NCI-H526 treated with DMSO at 0.1 percent for 48 hours (cell line): ENCODE data around the gene FST.

Source experiments
- DNase-seq: peaks from one replicate; lab custom pipeline; 2025; lab: John Stamatoyannopoulos, UW

FST gene, protein sequence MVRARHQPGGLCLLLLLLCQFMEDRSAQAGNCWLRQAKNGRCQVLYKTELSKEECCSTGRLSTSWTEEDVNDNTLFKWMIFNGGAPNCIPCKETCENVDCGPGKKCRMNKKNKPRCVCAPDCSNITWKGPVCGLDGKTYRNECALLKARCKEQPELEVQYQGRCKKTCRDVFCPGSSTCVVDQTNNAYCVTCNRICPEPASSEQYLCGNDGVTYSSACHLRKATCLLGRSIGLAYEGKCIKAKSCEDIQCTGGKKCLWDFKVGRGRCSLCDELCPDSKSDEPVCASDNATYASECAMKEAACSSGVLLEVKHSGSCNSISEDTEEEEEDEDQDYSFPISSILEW

GRCh38 chr5:53480416-53481158 is at the start of gene FST:
Gene FST (plus strand): TSS chr5:53480629. CDS start chr5:53480792, 163 bp downstream.
- DNase-seq, result peak; percentile 7

DNA sequence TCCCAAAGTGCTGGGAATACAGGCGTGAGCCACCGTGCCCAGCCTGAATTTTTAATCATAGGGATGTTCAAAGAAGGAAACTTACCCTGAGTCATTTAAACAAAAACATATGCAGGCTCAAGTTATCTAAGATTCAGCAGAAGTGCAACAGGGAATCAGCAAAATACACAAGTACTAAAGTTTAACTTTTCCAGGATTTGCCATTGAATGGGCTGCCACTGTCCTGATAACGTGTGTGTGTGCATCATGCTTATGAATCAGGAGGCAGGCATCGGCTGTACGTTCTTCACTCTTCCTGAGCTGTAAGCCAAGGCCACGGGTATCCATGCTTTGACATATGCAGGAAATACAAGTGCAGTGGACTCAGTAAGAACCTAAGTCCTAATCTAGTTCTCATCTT is 48.8 kb upstream of the FST start:
- DNase-seq, result no peak

- DNase-seq, result no peak
Measured at GRCh38 chr5:53433026-53433425, 47.4 kb upstream of the FST start.

GRCh38 chr5:53434541-53434940 is 45.9 kb upstream of the FST start:
- no peak for DNase-seq

DNA sequence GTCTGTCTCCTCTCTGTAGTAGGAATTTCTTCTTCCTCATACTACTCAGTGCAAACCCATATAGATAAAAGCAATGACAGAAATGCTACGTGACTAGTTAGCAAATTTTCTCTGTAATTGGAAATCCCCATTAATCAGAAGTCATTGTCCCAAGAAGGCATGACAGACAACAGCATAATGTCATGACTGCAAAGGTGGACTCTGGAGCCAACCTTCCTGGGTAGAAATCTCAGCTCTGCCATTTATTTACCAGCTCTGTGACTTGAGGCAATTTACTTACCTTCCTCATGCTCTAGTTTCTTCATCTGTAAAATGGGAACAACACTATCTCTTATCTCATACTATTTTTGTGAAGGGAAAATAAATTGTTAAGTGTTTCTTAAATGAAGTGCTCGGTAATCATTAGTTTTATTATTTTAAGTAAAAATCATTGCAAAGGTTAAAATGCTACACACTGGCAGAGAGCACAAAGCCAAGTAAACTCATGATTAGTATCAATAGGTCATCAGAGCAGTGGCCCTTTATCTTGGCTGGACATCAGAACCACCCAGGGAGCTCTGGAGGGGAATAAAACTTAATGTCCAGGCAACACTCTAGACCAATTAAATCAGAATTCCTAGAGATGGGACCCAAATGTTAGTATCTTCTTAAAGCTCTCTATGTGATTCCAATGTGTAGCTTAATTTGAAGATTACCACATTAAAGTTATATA is 43.8 kb upstream of the FST start:
- no peak for DNase-seq

DNA sequence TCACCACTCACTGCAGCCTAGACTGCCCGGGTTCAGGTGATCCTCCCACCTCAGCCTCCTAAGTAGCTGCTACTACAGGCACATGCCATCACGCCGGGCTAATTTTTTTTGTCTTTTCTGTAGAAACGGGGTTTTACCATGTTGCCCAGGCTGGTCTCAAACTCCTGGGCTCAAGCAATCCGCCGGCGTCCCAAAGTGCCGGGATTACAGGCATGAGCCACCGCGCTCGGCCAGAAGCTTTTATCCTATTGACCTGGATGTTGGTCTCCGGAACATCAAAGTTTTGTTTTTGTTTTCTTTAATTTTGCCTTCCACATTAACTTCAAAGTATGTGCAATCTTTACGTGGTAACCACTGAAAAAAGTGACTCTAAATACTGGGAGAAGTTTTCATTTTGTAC is 42.4 kb upstream of the FST start:
- no peak for DNase-seq

DNA sequence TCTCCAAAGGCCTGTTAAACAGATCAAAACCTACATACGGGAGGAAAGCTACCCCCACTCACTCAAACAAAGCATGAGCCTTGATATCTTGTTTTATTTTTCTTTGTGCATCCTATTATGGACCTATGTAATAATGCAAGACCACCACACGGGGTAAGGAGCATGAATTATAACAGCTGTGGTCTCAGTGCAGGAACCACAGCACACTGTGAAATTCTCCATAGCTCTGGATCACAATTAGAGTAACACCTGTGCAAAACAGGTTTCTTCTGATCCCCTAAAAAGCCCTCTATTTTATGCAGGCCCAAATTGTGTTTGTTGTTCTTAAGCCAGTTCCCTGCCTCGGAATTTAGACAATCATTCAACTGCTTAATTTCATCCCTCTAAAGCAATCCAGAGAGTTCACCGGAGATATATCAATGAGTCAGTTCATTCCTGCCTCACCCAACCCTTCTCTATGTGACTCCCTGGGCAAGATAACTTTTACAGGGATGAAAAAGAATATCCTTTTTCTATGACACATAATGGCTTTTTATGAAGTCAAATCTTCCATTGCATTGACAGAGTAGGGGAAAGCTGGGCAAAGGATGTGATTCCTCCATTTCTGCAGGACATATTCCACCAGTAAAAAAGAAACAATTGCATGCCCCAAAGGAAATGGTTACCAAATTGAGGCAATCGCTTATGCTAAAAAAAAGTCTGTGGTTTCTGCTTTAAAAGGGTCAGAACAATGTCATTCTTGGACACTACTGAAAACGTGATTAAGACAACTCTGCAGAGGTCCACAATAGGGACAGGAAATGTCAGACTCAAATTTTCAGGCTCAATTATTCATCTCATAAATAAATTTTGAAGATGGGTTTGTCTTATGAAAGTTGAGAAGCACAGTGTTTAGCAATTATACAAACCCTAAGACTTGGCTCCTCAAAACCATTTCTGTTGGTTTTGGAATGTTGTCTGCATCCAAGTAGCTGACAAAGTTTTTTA is 41.6 kb upstream of the FST start:
- no peak for DNase-seq

DNA sequence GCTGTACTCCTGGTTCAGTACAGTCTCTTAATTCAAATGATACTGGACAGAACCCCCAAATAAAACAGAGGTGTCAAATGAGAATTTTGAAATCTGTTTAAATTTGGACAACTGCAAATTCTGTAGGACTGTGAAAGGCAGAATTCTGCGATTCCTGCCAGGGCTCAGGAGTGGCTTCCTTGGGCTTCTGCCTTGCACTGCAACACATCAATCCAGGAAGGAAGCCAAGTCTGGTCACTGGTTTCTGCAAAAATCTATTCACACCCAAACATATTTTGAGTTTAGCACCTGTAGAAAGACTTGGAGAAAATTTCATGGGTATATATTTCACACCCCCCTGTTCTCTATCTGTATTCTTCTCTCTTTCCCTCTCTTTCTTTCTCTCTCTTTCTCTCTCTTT is 37.5 kb upstream of the FST start:
- no peak for DNase-seq

GRCh38 chr5:53445569-53445968 is 34.9 kb upstream of the FST start:
- DNase-seq, result no peak

DNA sequence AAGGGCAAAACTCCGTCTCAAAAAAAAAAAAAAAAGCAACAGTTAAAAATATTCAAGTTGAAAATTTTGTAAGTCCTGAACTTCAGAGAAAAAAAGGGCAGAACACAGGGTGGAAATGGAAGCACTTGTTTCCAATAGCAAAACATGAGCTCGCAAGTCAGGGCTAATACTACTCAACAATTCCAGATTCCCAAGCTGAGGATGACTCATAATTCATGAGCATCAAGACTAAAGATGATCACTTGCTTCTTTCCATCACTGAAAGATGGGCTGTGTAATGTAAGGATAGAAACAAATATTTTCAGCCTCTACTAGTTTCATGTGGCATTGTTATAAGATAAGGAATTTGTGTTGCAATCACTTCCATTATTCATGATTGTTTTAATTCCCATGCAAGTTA is 33.5 kb upstream of the FST start:
- no peak for DNase-seq

- DNase-seq, result no peak
Measured at GRCh38 chr5:53448851-53449250, 31.6 kb upstream of the FST start.

GRCh38 chr5:53453898-53454718 is 26.3 kb upstream of the FST start:
- DNase-seq, result no peak

DNA sequence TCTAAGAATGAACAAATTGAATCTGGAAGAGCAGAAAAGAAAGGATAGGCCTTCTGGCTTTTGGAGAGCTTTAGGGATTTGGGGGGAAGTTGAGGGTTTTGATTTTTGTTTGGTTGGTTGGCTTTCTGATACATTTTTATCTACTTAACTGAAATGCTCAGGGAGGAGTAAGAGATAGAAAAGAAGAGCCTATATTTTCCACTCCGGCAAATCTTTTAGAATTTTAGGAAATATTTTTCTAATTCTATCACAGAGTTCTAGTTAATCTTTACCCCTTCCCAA is 25.8 kb upstream of the FST start:
- no peak for DNase-seq

- DNase-seq, result no peak
Measured at GRCh38 chr5:53456366-53456765, 24.1 kb upstream of the FST start.

GRCh38 chr5:53463909-53464621 is 16.4 kb upstream of the FST start:
- no peak for DNase-seq

GRCh38 chr5:53464722-53465121 is 15.7 kb upstream of the FST start:
- DNase-seq, result no peak

DNA sequence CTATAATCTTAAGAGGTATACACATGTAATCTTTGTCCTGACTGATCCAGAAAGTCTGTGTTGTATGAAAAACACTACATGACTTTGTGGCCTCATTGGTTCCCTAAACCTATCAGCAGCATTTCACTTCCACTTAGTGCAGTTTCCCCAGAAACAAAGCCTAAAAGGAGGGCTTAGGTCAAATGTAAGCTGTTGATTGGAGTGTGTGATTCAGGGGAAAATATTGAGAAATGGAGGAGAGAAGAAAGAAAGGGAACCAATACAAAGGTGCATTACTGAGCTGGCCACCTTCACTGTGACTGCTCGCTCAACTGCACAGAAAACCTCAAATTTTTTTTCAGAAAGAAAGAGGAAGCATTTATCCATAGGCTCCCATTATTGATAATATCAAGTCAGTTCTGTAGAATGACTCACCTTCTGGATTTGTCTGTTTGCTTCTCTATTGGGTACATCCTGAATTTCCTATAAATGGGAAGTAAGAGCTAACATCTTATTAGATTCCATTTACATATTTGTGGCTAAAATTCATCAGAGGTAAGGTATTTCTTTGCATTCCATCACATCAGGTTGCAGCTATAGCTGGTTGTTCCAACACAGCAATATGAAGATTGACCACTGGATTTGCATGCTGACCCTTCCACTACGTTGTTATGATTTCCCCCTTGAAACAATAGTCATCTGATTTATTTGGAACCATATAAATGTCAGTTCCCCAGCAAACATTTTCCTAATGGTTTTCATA is 10.3 kb upstream of the FST start:
- DNase-seq, result no peak

- no peak for DNase-seq
Measured at GRCh38 chr5:53472279-53472678, 8.2 kb upstream of the FST start.

- DNase-seq, result no peak
Measured at GRCh38 chr5:53472720-53473510, 7.5 kb upstream of the FST start.
